ENCODE results near the gene RCOR1.

DNA sequence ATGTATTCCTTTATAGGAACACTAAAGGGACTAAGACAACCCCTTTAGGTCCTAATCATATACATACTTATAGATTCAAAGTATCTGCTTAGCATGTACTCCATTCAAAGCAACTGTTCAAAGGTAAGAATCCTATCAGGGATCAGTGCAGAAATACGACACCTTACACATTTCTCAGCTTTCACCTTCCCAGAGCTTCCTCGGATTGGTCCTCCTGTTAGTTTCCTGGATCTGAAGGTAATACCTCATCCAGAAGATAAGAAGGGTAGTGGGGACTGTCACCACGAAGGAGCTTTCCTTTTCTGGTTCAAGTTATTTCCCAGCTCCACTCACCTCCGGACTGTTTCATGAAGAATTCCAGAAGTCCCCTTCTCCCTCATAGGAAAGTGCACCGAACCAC lies 38.0 kb downstream of the RCOR1 start:
- TF ChIP-seq, protein P1, sequence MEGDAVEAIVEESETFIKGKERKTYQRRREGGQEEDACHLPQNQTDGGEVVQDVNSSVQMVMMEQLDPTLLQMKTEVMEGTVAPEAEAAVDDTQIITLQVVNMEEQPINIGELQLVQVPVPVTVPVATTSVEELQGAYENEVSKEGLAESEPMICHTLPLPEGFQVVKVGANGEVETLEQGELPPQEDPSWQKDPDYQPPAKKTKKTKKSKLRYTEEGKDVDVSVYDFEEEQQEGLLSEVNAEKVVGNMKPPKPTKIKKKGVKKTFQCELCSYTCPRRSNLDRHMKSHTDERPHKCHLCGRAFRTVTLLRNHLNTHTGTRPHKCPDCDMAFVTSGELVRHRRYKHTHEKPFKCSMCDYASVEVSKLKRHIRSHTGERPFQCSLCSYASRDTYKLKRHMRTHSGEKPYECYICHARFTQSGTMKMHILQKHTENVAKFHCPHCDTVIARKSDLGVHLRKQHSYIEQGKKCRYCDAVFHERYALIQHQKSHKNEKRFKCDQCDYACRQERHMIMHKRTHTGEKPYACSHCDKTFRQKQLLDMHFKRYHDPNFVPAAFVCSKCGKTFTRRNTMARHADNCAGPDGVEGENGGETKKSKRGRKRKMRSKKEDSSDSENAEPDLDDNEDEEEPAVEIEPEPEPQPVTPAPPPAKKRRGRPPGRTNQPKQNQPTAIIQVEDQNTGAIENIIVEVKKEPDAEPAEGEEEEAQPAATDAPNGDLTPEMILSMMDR (IDR thresholded peaks at IDR 0.05; ENCODE audit: poor library complexity): no peak
- no peak for TF ChIP-seq EZH2 (IDR thresholded peaks at IDR 0.05; ENCODE audit: borderline replicate concordance)

All from hepatocyte (in vitro differentiated cells).